ENCODE data around the gene UXT.
"Not testable (repeated sequence)": the region's sequence is repeated elsewhere in the genome, so short reads cannot be mapped to it uniquely, and the experiment has no call there.

GRCh38 chrX:47665797-47666196 lies 6.8 kb upstream of the UXT start:
- not testable (repeated sequence) for TF ChIP-seq CTCF, POLR2A, EP300 (IDR thresholded peaks at IDR 0.05)
